Neural progenitor cell (in vitro differentiated cells): ENCODE data around the gene GAS2L1. TPM values are rescaled to one million over a fixed set of nuclear protein-coding genes. Genes with fewer than 3 reads are reported as not detected.
A peak's percentile ranks its signal among the peaks of the same experiment; 100 is the strongest.

Source experiments
- DNase-seq: peaks from one replicate; pipeline ENCODE4 v3.0.0-alpha.2; 2016; ENCODE audit warnings: low spot score
- H2AFZ ChIP-seq: fragments of 200-600 bp; sonication (generic); replicated peaks from 2 replicates; pipeline ENCODE4 v1.6.1; 2016; ENCODE audit warnings: antibody characterized with exemption
- H3F3A ChIP-seq: fragments of 200-600 bp; sonication (generic); 2 replicates; pipeline ENCODE4 v1.6.1; 2016; ENCODE audit warnings: antibody characterized with exemption, low read depth
- H3K27ac ChIP-seq: fragments of 200-600 bp; sonication (generic); 2 replicates; pipeline ENCODE4 v1.5.1; 2016; ENCODE audit warnings: mild to moderate bottlenecking
- H3K27me3 ChIP-seq: fragments of 200-600 bp; sonication (generic); 2 replicates; pipeline ENCODE4 v1.6.1; 2016; ENCODE audit warnings: mild to moderate bottlenecking, moderate library complexity
- H3K36me3 ChIP-seq: fragments of 200-600 bp; sonication (generic); 2 replicates; pipeline ENCODE4 v1.5.1; 2016
- H3K4me1 ChIP-seq: fragments of 200-600 bp; sonication (generic); 2 replicates; pipeline ENCODE4 v1.6.1; 2016; ENCODE audit warnings: mixed run types
- H3K4me2 ChIP-seq: fragments of 200-600 bp; sonication (generic); 2 replicates; pipeline ENCODE4 v1.6.1; 2016
- H3K4me3 ChIP-seq: fragments of 200-600 bp; sonication (generic); 2 replicates; pipeline ENCODE4 v1.5.1; 2016
- H3K79me2 ChIP-seq: fragments of 200-600 bp; sonication (generic); 2 replicates; pipeline ENCODE4 v1.6.1; 2016; ENCODE audit warnings: low read depth
- H3K9ac ChIP-seq: fragments of 200-600 bp; sonication (generic); 2 replicates; pipeline ENCODE4 v1.6.1; 2016
- H3K9me3 ChIP-seq: fragments of 200-600 bp; sonication (generic); 2 replicates; pipeline ENCODE4 v1.5.1; 2016; ENCODE audit warnings: low read depth
- H4K20me1 ChIP-seq: fragments of 200-600 bp; sonication (generic); 2 replicates; pipeline ENCODE4 v1.6.1; 2016; ENCODE audit warnings: low read depth
- H3K27ac Mint-ChIP-seq: 3 replicates; pipeline ENCODE4 v1.8.0; 2021; ENCODE audit warnings: mixed read lengths
- H3K27me3 Mint-ChIP-seq: 2 replicates; pipeline ENCODE4 v1.8.0; 2022; ENCODE audit warnings: low read depth, mild to moderate bottlenecking, inconsistent platforms, moderate library complexity, mixed read lengths; ENCODE audit not compliant: insufficient read depth
- H3K36me3 Mint-ChIP-seq: 3 replicates; pipeline ENCODE4 v1.8.0; 2021; ENCODE audit warnings: mixed read lengths
- H3K4me1 Mint-ChIP-seq: 3 replicates; pipeline ENCODE4 v1.8.0; 2021; ENCODE audit warnings: mixed read lengths
- H3K4me3 Mint-ChIP-seq: 3 replicates; pipeline ENCODE4 v1.8.0; 2021; ENCODE audit warnings: mild to moderate bottlenecking, moderate library complexity, mixed read lengths
- H3K9me3 Mint-ChIP-seq: 3 replicates; pipeline ENCODE4 v1.8.0; 2020; ENCODE audit warnings: mixed read lengths
- CTCF ChIP-seq: fragments of 200-600 bp; sonication (generic); IDR thresholded peaks from 2 replicates; pipeline ENCODE4 v1.5.1; 2017; ENCODE audit warnings: antibody characterized with exemption, mild to moderate bottlenecking
- EZH2 ChIP-seq: fragments of 200-600 bp; sonication (generic); IDR thresholded peaks from 2 replicates; pipeline ENCODE4 v1.6.1; 2017; ENCODE audit warnings: antibody characterized with exemption, mild to moderate bottlenecking, moderate library complexity
- EZH2phosphoT487 ChIP-seq: fragments of 200-600 bp; sonication (generic); IDR thresholded peaks from 2 replicates; pipeline ENCODE4 v1.6.1; 2017; ENCODE audit warnings: antibody characterized with exemption
- total RNA-seq: library from RNA; depleted of rRNA; stranded (reverse); fragments of >200 nt; gene quantifications from 2 replicates; pipeline ENCODE4 v1.2.3, GENCODE V29; 2015; ENCODE audit warnings: low replicate concordance

Gene GAS2L1
- total RNA-seq, 1 donor from 2014 or later, result 0.95 TPM

GRCh38 chr22:29270475-29271271 is 35.8 kb upstream of the GAS2L1 start:
- peaks cover 44% of the 10 kb centered on the region for H3K36me3 Mint-ChIP-seq
- H3K4me1 Mint-ChIP-seq, result peaks cover 54% of the 10 kb centered on the region
- Histone ChIP-seq H3F3A (peaks cover 12% of the 10 kb centered on the region), H3K9me3 (no peaks in the 10 kb centered on the region), H4K20me1 (peaks cover 72% of the 10 kb centered on the region), H3K27me3 (no peaks in the 10 kb centered on the region), H2AFZ (no peak overlapping the region), H3K27ac (no peak overlapping the region), H3K4me2 (peak overlapping the region; percentile 95), H3K36me3 (peaks cover 19% of the 10 kb centered on the region), H3K79me2 (peaks cover 97% of the 10 kb centered on the region), H3K9ac (peak overlapping the region; percentile 15), H3K4me3 (peak overlapping the region; percentile 89), H3K4me1 (peaks cover 40% of the 10 kb centered on the region)
- peak; percentile 34 for DNase-seq
- no peak for TF ChIP-seq CTCF
- no peak for TF ChIP-seq EZH2
- TF ChIP-seq EZH2phosphoT487, result no peak
- peaks cover 12% of the 10 kb centered on the region for H3K27me3 Mint-ChIP-seq
- no peaks in the 10 kb centered on the region for H3K9me3 Mint-ChIP-seq
- no peak overlapping the region for H3K27ac Mint-ChIP-seq
- H3K4me3 Mint-ChIP-seq, result peak overlapping the region; percentile 95

- H3K27ac ChIP-seq, result no peak overlapping the region
- Mint-ChIP-seq H3K27ac (no peak overlapping the region), H3K4me1 (peaks cover 40% of the 10 kb centered on the region), H3K9me3 (no peaks in the 10 kb centered on the region), H3K36me3 (peaks cover 57% of the 10 kb centered on the region), H3K4me3 (no peak overlapping the region), H3K27me3 (peaks cover 8% of the 10 kb centered on the region)
- DNase-seq, result no peak
- no peaks in the 10 kb centered on the region for H3K9me3 ChIP-seq
- no peak overlapping the region for H2AFZ ChIP-seq
- H3K36me3 ChIP-seq, result peaks cover 33% of the 10 kb centered on the region
- peaks cover 91% of the 10 kb centered on the region for H4K20me1 ChIP-seq
- H3K79me2 ChIP-seq, result peaks cover 97% of the 10 kb centered on the region
- no peak overlapping the region for H3K9ac ChIP-seq
- no peaks in the 10 kb centered on the region for H3K27me3 ChIP-seq
- peaks cover 32% of the 10 kb centered on the region for H3K4me1 ChIP-seq
- H3F3A ChIP-seq, result peaks cover 5% of the 10 kb centered on the region
- H3K4me2 ChIP-seq, result peak overlapping the region; percentile 95
- H3K4me3 ChIP-seq, result no peak overlapping the region
- TF ChIP-seq EZH2phosphoT487 (no peak), EZH2 (no peak), CTCF (no peak)
Observed at GRCh38 chr22:29272624-29273023, 33.8 kb upstream of the GAS2L1 start.

- TF ChIP-seq EZH2phosphoT487, result no peak
- TF ChIP-seq EZH2, result no peak
- no peak for TF ChIP-seq CTCF
- Mint-ChIP-seq H3K27ac (no peak overlapping the region), H3K36me3 (peaks cover 62% of the 10 kb centered on the region), H3K4me3 (no peak overlapping the region), H3K4me1 (peaks cover 32% of the 10 kb centered on the region), H3K27me3 (peaks cover 2% of the 10 kb centered on the region), H3K9me3 (no peaks in the 10 kb centered on the region)
- H3F3A ChIP-seq, result peaks cover 22% of the 10 kb centered on the region
- H3K9ac ChIP-seq, result no peak overlapping the region
- no peak for DNase-seq
- no peak overlapping the region for H3K4me3 ChIP-seq
- peaks cover 100% of the 10 kb centered on the region for H3K79me2 ChIP-seq
- no peak overlapping the region for H3K27ac ChIP-seq
- peaks cover 99% of the 10 kb centered on the region for H4K20me1 ChIP-seq
- peaks cover 29% of the 10 kb centered on the region for H3K4me1 ChIP-seq
- H3K36me3 ChIP-seq, result peaks cover 46% of the 10 kb centered on the region
- no peaks in the 10 kb centered on the region for H3K9me3 ChIP-seq
- no peak overlapping the region for H3K4me2 ChIP-seq
- no peak overlapping the region for H2AFZ ChIP-seq
- no peaks in the 10 kb centered on the region for H3K27me3 ChIP-seq
Observed at GRCh38 chr22:29275167-29275566, 31.3 kb upstream of the GAS2L1 start.
